ENCODE measurements around the gene ZNF483.

GRCh38 chr9:111605041-111605559 is 80.1 kb downstream of the ZNF483 start:
- no peak for TF ChIP-seq PAX5 (IDR thresholded peaks at IDR 0.05; ENCODE audit: insufficient read depth, low read length, severe bottlenecking)
- no peak for TF ChIP-seq POLR2AphosphoS5 (IDR thresholded peaks at IDR 0.05; ENCODE audit: low read depth, low read length)
- TF ChIP-seq POLR2A (IDR thresholded peaks at IDR 0.05; ENCODE audit: low read depth, low read length), result no peak

All from GM12891 (cell line).